OCI-M2 (cell line): ENCODE data around the gene FREM1.
"Not testable (repeated sequence)": the region's sequence is repeated elsewhere in the genome, so short reads cannot be mapped to it uniquely, and the experiment has no call there.

Experiments used
- DNase-seq: peaks from one replicate; lab custom pipeline; 2025; ENCODE audit not compliant: unreplicated experiment; lab: John Stamatoyannopoulos, UW

The FREM1 gene

GRCh38 chr9:14909961-14910805, at the start of gene FREM1:
TSS of gene FREM1 (minus strand) at chr9:14910428. CDS start at chr9:14868977, 41,451 bp downstream.
- no peak for DNase-seq

GRCh38 chr9:14958989-14959388, 48.8 kb upstream of the FREM1 start:
- no peak for DNase-seq

- DNase-seq, result no peak
These were observed 46.9 kb upstream of the FREM1 start for GRCh38 chr9:14957109-14957508.

GRCh38 chr9:14956208-14956607, 46.0 kb upstream of the FREM1 start:
- DNase-seq, result no peak

GRCh38 chr9:14945351-14945750, 35.1 kb upstream of the FREM1 start:
- DNase-seq, result no peak

- no peak for DNase-seq
These were observed 31.5 kb upstream of the FREM1 start for GRCh38 chr9:14941501-14942405.

- no peak for DNase-seq
These were observed 29.1 kb upstream of the FREM1 start for GRCh38 chr9:14939378-14939777.

GRCh38 chr9:14937216-14937615, 27.0 kb upstream of the FREM1 start:
- DNase-seq, result no peak

GRCh38 chr9:14936491-14936890, 26.3 kb upstream of the FREM1 start:
- DNase-seq, result no peak

- DNase-seq, result no peak
These were observed 25.7 kb upstream of the FREM1 start for GRCh38 chr9:14935964-14936363.

- DNase-seq, result no peak
These were observed 25.0 kb upstream of the FREM1 start for GRCh38 chr9:14935106-14935751.

- DNase-seq, result no peak
These were observed 22.4 kb upstream of the FREM1 start for GRCh38 chr9:14932641-14933040.

- no peak for DNase-seq
These were observed 22.0 kb upstream of the FREM1 start for GRCh38 chr9:14932231-14932630.

- no peak for DNase-seq
These were observed 16.9 kb upstream of the FREM1 start for GRCh38 chr9:14926941-14927624.

GRCh38 chr9:14924230-14925219, 14.3 kb upstream of the FREM1 start:
- DNase-seq, result no peak

- no peak for DNase-seq
These were observed 13.5 kb upstream of the FREM1 start for GRCh38 chr9:14923701-14924100.

- DNase-seq, result not testable (repeated sequence)
These were observed 10.6 kb upstream of the FREM1 start for GRCh38 chr9:14920805-14921204.

- DNase-seq, result no peak
These were observed 3.1 kb upstream of the FREM1 start for GRCh38 chr9:14913366-14913765.

GRCh38 chr9:14912859-14913258, 2.6 kb upstream of the FREM1 start:
- DNase-seq, result no peak

GRCh38 chr9:14911046-14911445, 818 bp upstream of the FREM1 start:
- DNase-seq, result no peak
